ENCODE measurements around the gene C22orf39. TPM values are rescaled to one million over a fixed set of nuclear protein-coding genes. Genes with fewer than 3 reads are reported as not detected.

The C22orf39 gene
- total RNA-seq, 4 donors from 2014 or later = 26.6 to 50.7 (median 39.4) TPM

DNA sequence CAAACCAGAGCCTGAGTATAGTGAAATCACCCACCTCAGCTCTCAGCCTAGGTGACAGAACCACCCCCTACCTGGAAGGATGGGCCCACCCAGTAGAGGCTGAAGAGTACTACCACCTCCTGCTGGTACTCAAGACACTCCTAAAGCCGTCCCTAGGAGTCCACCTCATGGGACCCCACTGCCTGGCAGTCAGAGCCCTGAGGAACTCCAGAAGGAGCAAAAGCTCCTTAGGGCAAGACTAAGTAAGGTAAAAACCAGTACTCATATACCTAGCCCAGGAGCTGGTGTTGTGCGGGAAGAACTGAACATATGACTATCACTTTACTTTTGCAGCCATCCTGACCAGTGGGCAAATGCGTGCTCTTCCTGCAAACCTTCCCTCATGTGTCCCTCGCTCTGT is 52.2 kb downstream of the C22orf39 start:
- no peak for DNase-seq
- no peaks in the 10 kb centered on the region for H3K4me1 ChIP-seq
- no peak for TF ChIP-seq EP300 (IDR thresholded peaks at IDR 0.05; ENCODE audit: low read depth)
- no peak for TF ChIP-seq CTCF (IDR thresholded peaks at IDR 0.05)
- TF ChIP-seq POLR2A (IDR thresholded peaks at IDR 0.05) = no peak
- no peak for TF ChIP-seq POLR2AphosphoS5 (IDR thresholded peaks at IDR 0.05)
- H3K27ac ChIP-seq = no peak overlapping the region
- no peaks in the 10 kb centered on the region for H3K9me3 ChIP-seq
- H3K4me3 ChIP-seq = no peak overlapping the region
- in situ Hi-C loops (cut with MboI; ENCODE audit: low pct_ligation_motif_present in 1 of 4, low pct_unique_long_range_greater_than_20kb in 1 of 4, low sequenced_read_pairs in 3 of 4) = no loop called here
- no peaks in the 10 kb centered on the region for H3K27me3 ChIP-seq
- intact Hi-C loops (cut with DNase I; ENCODE audit: low total_unique reads) = no loop called here
- 91 to 92% methylated on average over 2 to 4 of the region's 4 CpGs for WGBS, 2 donors (ENCODE audit: low coverage in 1 of 2)
- peaks cover 0 to 54% (median 15%) of the 10 kb centered on the region in 4 donors for H3K36me3 ChIP-seq

DNA sequence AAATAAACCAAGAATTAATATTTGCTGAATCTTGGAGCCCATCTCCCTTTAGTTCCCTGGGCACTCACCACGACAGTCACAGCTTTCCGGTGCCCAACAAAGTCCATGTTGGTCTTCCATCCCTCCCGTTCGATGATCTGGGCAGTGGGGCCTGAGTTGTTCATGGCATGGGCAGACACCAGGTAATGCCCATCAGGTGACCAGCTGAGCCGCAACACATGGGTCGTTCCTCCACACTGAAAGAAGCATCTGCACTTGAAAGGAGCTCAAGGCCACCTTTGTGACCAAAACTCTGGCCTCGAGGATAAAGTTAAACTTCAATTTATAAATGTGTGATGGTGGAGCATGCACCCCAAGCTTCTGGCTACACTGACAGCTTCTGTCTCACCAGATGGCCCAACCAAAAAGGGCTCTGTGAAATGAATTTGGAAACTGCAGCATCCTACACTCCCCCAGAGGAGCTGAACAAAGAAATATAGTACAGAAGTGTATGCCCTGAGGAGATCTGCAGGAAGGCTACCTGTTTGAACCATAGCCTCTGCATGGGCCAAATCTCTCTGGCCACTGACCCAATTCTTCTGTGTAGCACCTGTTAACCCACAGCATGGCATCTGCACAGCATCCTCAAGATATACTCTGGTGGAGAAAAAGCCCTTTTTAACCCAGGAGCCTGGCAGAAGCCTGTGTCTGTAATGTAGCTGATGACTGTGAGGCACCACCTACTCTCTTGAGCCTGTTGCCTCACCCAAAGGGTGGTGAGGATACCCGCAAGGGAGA is 53.0 kb downstream of the C22orf39 start:
- Histone ChIP-seq H3K9me3 (no peaks in the 10 kb centered on the region), H3K27me3 (no peaks in the 10 kb centered on the region), H3K27ac (no peak overlapping the region), H3K36me3 (peaks cover 0 to 61% (median 16%) of the 10 kb centered on the region in 4 donors), H3K4me3 (no peak overlapping the region), H3K4me1 (no peaks in the 10 kb centered on the region)
- TF ChIP-seq CTCF (IDR thresholded peaks at IDR 0.05) (no peak), EP300 (IDR thresholded peaks at IDR 0.05; ENCODE audit: low read depth) (no peak), POLR2A (IDR thresholded peaks at IDR 0.05) (no peak), POLR2AphosphoS5 (IDR thresholded peaks at IDR 0.05) (no peak)
- no peak for DNase-seq
- intact Hi-C loops (cut with DNase I; ENCODE audit: low total_unique reads) (no loop called here), in situ Hi-C loops (cut with MboI; ENCODE audit: low pct_ligation_motif_present in 1 of 4, low pct_unique_long_range_greater_than_20kb in 1 of 4, low sequenced_read_pairs in 3 of 4) (no loop called here)
- WGBS, 2 donors (ENCODE audit: low coverage in 1 of 2) = 92 to 100% methylated on average over 3 to 8 of the region's 8 CpGs

DNA sequence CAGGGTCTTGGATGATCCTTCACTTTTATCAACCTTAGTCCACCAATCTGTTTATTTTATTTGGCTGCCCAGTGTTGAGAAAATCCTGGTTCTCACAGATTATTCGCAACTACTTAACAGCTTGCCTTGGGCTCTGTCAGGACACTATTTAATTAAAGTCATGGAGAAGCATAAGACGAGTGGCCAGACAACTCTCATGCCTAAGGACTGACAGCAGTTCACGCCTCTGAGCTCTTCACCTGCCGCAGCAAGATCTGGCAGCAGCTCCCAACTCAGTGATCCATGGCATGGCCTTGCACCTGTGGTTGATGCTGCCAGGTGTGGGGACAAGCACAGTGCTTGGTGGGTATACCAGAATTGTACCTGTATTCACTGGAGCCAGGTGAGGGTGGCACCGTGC is 53.8 kb downstream of the C22orf39 start:
- no peaks in the 10 kb centered on the region for H3K27me3 ChIP-seq
- in situ Hi-C loops (cut with MboI; ENCODE audit: low pct_ligation_motif_present in 1 of 4, low pct_unique_long_range_greater_than_20kb in 1 of 4, low sequenced_read_pairs in 3 of 4) (no loop called here), intact Hi-C loops (cut with DNase I; ENCODE audit: low total_unique reads) (no loop called here)
- no peak overlapping the region for H3K27ac ChIP-seq
- no peaks in the 10 kb centered on the region for H3K4me1 ChIP-seq
- no peak overlapping the region for H3K4me3 ChIP-seq
- H3K9me3 ChIP-seq = no peaks in the 10 kb centered on the region
- WGBS, 2 donors (ENCODE audit: low coverage in 1 of 2) = 64 to 87% methylated on average over 2 to 5 of the region's 5 CpGs
- DNase-seq = no peak
- TF ChIP-seq CTCF (IDR thresholded peaks at IDR 0.05) (no peak), POLR2A (IDR thresholded peaks at IDR 0.05) (no peak), POLR2AphosphoS5 (IDR thresholded peaks at IDR 0.05) (no peak), EP300 (IDR thresholded peaks at IDR 0.05; ENCODE audit: low read depth) (no peak)
- peaks cover 0 to 68% (median 18%) of the 10 kb centered on the region in 4 donors for H3K36me3 ChIP-seq

Other genes with a start within 250 kb of the C22orf39 start
- 1 to 10 TPM; 3.8 to 8.6 (median 5.6) TPM for gene CLTCL1, start 156.0 kb downstream of the C22orf39 start, total RNA-seq
- 10 to 100 TPM; 18.3 to 29.3 (median 20.3) TPM for gene HIRA, start 16.0 kb downstream of the C22orf39 start, total RNA-seq
- 10 to 100 TPM; 10.9 to 29.2 (median 13.7) TPM for gene MRPL40, start 15.2 kb downstream of the C22orf39 start, total RNA-seq
- gene UFD1, start 31.5 kb upstream of the C22orf39 start, total RNA-seq = 10 to 100 TPM in 3 of 4 donors, 1 to 10 TPM in 1; 4.9 to 57.2 (median 36.8) TPM
- gene CDC45, start 32.2 kb upstream of the C22orf39 start, total RNA-seq = 1 to 10 TPM in 3 of 4 donors, not detected in 1; 1.1 to 2.0 (median 1.2) TPM
- 100 to 1,000 TPM in 1 of 4 donors, 10 to 100 TPM in 3; 29.5 to 126 (median 63.9) TPM for gene CLDN5, start 76.7 kb upstream of the C22orf39 start, total RNA-seq